Stimulated activated CD4-positive, alpha-beta T cell treated with anti-CD3 and anti-CD28 coated beads, Interleukin-1b, Interleukin-23, amount 100 ng/mL, for 1 hour (primary cell): Measurements from ENCODE around the gene CLASP2.
"Not testable (repeated sequence)": the region's sequence is repeated elsewhere in the genome, so short reads cannot be mapped to it uniquely, and the experiment has no call there.

Experiments
- DNase-seq, 2 donors: peaks; one replicate each; pipeline ENCODE4 v3.0.0-alpha.2; 2020; ENCODE audit warnings: low read depth in 2 of 2

Gene CLASP2

GRCh38 chr3:33543601-33544000, 174.5 kb downstream of the CLASP2 start:
- no peak for DNase-seq

- DNase-seq, result no peak
Measured at GRCh38 chr3:33541918-33542317, 176.1 kb downstream of the CLASP2 start.

- no peak for DNase-seq
Measured at GRCh38 chr3:33538678-33539339, 179.2 kb downstream of the CLASP2 start.

GRCh38 chr3:33537133-33537532, 180.9 kb downstream of the CLASP2 start:
- DNase-seq, result no peak

- DNase-seq, result no peak
Measured at GRCh38 chr3:33526787-33527186, 191.3 kb downstream of the CLASP2 start.

GRCh38 chr3:33525232-33525631, 192.8 kb downstream of the CLASP2 start:
- DNase-seq, result no peak

- no peak for DNase-seq
Measured at GRCh38 chr3:33523093-33523667, 194.9 kb downstream of the CLASP2 start.

- no peak for DNase-seq
Measured at GRCh38 chr3:33521736-33522135, 196.3 kb downstream of the CLASP2 start.

- DNase-seq, result no peak
Measured at GRCh38 chr3:33513262-33513863, 204.7 kb downstream of the CLASP2 start.

- no peak for DNase-seq
Measured at GRCh38 chr3:33505027-33505426, 213.0 kb downstream of the CLASP2 start.

GRCh38 chr3:33496449-33496848, 221.6 kb downstream of the CLASP2 start:
- DNase-seq, result no peak

GRCh38 chr3:33491721-33492120, 226.3 kb downstream of the CLASP2 start:
- no peak for DNase-seq

GRCh38 chr3:33490641-33491241, 227.3 kb downstream of the CLASP2 start:
- no peak for DNase-seq

- DNase-seq, result no peak
Measured at GRCh38 chr3:33488683-33489082, 229.4 kb downstream of the CLASP2 start.

GRCh38 chr3:33488246-33488645, 229.8 kb downstream of the CLASP2 start:
- no peak for DNase-seq

- no peak for DNase-seq
Measured at GRCh38 chr3:33482111-33482521, 235.9 kb downstream of the CLASP2 start.

GRCh38 chr3:33474896-33475295, 243.2 kb downstream of the CLASP2 start:
- DNase-seq, result no peak

- DNase-seq, result no peak
Measured at GRCh38 chr3:33473813-33474212, 244.2 kb downstream of the CLASP2 start.

GRCh38 chr3:33467786-33468185, 250.3 kb downstream of the CLASP2 start:
- no peak for DNase-seq

GRCh38 chr3:33461097-33461496, 257.0 kb downstream of the CLASP2 start:
- no peak for DNase-seq

- not testable (repeated sequence) for DNase-seq
Measured at GRCh38 chr3:33459577-33459976, 258.5 kb downstream of the CLASP2 start.

GRCh38 chr3:33458446-33458845, 259.6 kb downstream of the CLASP2 start:
- no peak for DNase-seq

GRCh38 chr3:33456756-33457155, 261.3 kb downstream of the CLASP2 start:
- DNase-seq, result no peak
